Cardiac fibroblast (primary cell): ENCODE data around the gene GSTA4.

Experiments used
- DNase-seq, 2 donors: peaks; one replicate each; pipeline versions ENCODE4 v3.0.0 to v3.0.0-alpha.2; 2010; ENCODE audit warnings: low read depth in 2 of 2
- H3K4me3 ChIP-seq, 2 donors: replicated peaks in 1 of 2; 1 replicate in 1 of 2; 2 replicates in 1 of 2; pipeline ENCODE4 v1.5.1; 2011; ENCODE audit warnings: low read depth in 2 of 2, low read length in 2 of 2, mild to moderate bottlenecking in 2 of 2, moderate library complexity in 1 of 2
- TF ChIP-seq, protein P1 (sequence below): IDR thresholded peaks from one replicate; pipeline ENCODE4 v1.5.1; 2011; ENCODE audit warnings: low read depth, mild to moderate bottlenecking, low read length, inconsistent platforms

GSTA4 gene

DNA sequence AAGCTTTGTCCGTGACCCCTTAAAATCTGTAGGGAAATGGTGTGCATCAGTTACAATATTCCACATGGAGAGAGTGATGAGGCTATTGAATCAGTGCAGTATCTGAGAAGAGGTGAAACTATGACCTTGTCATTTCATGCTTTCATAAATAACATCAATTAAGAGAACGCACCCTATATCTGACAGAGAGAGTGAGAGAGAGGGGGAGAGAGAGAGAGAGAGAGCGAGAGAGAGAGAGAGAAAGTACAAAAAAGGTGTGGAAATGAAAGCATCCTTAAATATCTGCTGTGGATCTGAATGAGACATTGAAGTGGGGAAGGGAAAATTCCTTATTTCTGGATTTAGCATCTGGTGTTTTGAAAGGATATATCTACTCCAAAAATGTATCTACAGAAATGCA lies 12.4 kb downstream of the GSTA4 start:
- no peak for DNase-seq
- TF ChIP-seq, protein P1, sequence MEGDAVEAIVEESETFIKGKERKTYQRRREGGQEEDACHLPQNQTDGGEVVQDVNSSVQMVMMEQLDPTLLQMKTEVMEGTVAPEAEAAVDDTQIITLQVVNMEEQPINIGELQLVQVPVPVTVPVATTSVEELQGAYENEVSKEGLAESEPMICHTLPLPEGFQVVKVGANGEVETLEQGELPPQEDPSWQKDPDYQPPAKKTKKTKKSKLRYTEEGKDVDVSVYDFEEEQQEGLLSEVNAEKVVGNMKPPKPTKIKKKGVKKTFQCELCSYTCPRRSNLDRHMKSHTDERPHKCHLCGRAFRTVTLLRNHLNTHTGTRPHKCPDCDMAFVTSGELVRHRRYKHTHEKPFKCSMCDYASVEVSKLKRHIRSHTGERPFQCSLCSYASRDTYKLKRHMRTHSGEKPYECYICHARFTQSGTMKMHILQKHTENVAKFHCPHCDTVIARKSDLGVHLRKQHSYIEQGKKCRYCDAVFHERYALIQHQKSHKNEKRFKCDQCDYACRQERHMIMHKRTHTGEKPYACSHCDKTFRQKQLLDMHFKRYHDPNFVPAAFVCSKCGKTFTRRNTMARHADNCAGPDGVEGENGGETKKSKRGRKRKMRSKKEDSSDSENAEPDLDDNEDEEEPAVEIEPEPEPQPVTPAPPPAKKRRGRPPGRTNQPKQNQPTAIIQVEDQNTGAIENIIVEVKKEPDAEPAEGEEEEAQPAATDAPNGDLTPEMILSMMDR = no peak

DNA sequence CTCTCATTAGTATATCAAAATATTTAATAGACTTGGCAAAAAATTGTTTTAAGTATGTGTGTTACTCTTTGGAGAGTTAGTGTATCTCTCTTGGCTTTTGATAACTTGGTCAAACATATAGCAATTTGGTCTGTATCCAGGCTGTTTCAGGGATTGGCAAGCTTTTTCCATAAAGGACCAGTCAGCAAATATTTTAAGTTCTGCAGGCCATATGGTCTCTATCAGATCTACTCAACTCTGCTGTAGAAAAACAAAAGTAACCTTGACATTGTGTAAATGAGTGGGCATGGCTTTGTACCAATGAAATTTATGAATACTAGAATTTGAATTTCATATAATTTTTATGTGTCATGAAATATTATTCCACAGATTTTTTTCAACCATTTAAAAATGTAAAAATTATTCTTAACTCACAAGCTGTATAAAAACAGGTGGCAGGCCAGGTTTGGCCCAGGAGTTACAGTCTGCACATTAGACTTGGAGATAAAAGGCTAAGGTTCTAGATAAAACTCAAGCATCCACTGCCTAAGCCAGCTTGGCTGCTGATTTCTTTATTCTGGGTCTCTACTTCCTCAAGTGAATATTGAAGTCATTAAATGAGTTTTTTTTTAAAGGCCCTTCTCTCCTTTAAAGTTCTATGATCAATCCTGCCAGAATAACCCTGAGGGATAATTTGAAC lies 13.7 kb downstream of the GSTA4 start:
- TF ChIP-seq, protein P1 = no peak
- no peak overlapping the region for H3K4me3 ChIP-seq
- no peak for DNase-seq

More for the DNA sequence above, 12.4 kb downstream of the GSTA4 start:
- H3K4me3 ChIP-seq = no peak overlapping the region

- TF ChIP-seq, protein P1 = no peak
- no peak for DNase-seq
- H3K4me3 ChIP-seq = no peak overlapping the region
These were observed 18.5 kb downstream of the GSTA4 start for GRCh38 chr6:52976591-52977035.

- no peak for DNase-seq
- H3K4me3 ChIP-seq = no peak overlapping the region
- TF ChIP-seq, protein P1 = no peak
These were observed 18.9 kb downstream of the GSTA4 start for GRCh38 chr6:52976149-52976548.

DNA sequence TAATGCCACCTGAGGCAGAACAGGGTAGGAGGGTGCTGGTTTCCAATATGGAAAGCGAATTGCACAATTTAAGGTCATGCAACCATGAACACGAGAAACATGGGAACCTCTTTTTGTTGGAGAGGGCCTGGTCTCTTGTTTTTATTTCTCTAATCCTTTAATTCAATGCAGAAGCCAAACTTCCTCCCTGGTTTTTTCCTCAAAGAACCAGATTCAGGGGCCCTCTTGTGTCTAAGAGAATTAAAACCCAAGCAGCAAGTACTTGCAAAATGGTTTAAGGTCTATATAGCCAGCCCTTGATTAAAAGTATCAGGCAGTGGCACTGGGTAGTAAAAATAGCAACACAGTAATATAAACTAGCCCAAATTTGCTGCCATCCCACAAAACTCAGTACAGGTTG lies 19.5 kb downstream of the GSTA4 start:
- DNase-seq = peak; percentile 7 to 33
- H3K4me3 ChIP-seq = no peak overlapping the region
- TF ChIP-seq, protein P1 = no peak

GRCh38 chr6:52972989-52973388 lies 22.1 kb downstream of the GSTA4 start:
- no peak overlapping the region for H3K4me3 ChIP-seq
- DNase-seq = no peak
- TF ChIP-seq, protein P1 = no peak

DNA sequence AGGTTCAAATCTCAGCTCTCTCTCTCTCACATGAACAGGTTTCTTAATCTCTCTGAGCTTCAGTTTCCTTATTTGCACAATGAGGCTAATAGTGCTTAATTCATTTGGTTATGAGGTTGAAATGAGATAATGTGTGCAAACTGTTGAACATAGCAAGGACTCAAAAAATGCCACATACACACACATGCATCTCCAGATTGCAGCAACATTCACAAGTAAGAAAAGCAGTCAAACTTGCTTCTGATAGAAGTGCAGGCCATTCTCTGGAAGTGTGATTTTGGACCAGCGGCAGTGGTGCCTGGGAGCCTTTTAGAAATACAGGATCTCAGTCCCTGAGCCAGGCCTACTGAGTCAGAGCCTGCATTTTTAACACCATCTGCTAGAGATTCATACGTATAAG lies 25.7 kb downstream of the GSTA4 start:
- no peak overlapping the region for H3K4me3 ChIP-seq
- TF ChIP-seq, protein P1 = no peak
- no peak for DNase-seq
